T-helper 17 cell (primary cell): ENCODE results near the gene SNTG2. TPM values are rescaled to one million over a fixed set of nuclear protein-coding genes. Genes with fewer than 3 reads are reported as not detected.
"Not testable (repeated sequence)": the region's sequence is repeated elsewhere in the genome, so short reads cannot be mapped to it uniquely, and the experiment has no call there.

Experiments used
- ATAC-seq: fragments of 150-1000 bp; cut with Tn5 transposase; 2 replicates; pipeline ENCODE4 v1.10.0; 2021; ENCODE audit warnings: mild to moderate bottlenecking, moderate library complexity
- DNase-seq, 3 donors: peaks; one replicate each; pipeline versions ENCODE4 v3.0.0 to v3.0.0-alpha.2; 2020 to 2021
- H3K9me3 ChIP-seq: one replicate; pipeline ENCODE4 v1.7.0; 2013; ENCODE audit warnings: low read length, mild to moderate bottlenecking; ENCODE audit not compliant: control insufficient read depth, poor library complexity, severe bottlenecking
- H3K27ac Mint-ChIP-seq: one replicate; pipeline ENCODE4 v1.8.0; 2022; ENCODE audit warnings: mild to moderate bottlenecking, moderate library complexity, mixed read lengths
- H3K27me3 Mint-ChIP-seq: one replicate; pipeline ENCODE4 v1.8.0; 2022; ENCODE audit warnings: mixed read lengths
- H3K36me3 Mint-ChIP-seq: one replicate; pipeline ENCODE4 v1.8.0; 2022; ENCODE audit warnings: low read depth, mixed read lengths
- H3K4me1 Mint-ChIP-seq: one replicate; pipeline ENCODE4 v1.8.0; 2022; ENCODE audit warnings: mild to moderate bottlenecking, mixed read lengths
- H3K4me3 Mint-ChIP-seq: one replicate; pipeline ENCODE4 v1.8.0; 2022; ENCODE audit warnings: mild to moderate bottlenecking, moderate library complexity, mixed read lengths
- total RNA-seq, 4 donors: library from RNA in 2 of 4; stranded (reverse) in 2 of 4; gene quantifications; one replicate each; pipeline ENCODE4 v1.2.3 and lab custom pipeline; 2022 to 2026

SNTG2 gene
- total RNA-seq, 2 donors from 2014 or later = 2.0 to 6.3 TPM

- no peak overlapping the region for H3K4me3 Mint-ChIP-seq
- H3K27ac Mint-ChIP-seq = no peak overlapping the region
- H3K36me3 Mint-ChIP-seq = peaks cover 3% of the 10 kb centered on the region
- H3K4me1 Mint-ChIP-seq = peaks cover 9% of the 10 kb centered on the region
- ATAC-seq (no peak), DNase-seq (no peak)
- no peaks in the 10 kb centered on the region for H3K9me3 ChIP-seq
- no peaks in the 10 kb centered on the region for H3K27me3 Mint-ChIP-seq
Observed at GRCh38 chr2:1402064-1402463, 451.4 kb downstream of the SNTG2 start.

GRCh38 chr2:1403565-1403964 lies 452.9 kb downstream of the SNTG2 start:
- H3K36me3 Mint-ChIP-seq = peaks cover 3% of the 10 kb centered on the region
- H3K4me1 Mint-ChIP-seq = peaks cover 11% of the 10 kb centered on the region
- no peak overlapping the region for H3K27ac Mint-ChIP-seq
- no peak overlapping the region for H3K4me3 Mint-ChIP-seq
- no peaks in the 10 kb centered on the region for H3K9me3 ChIP-seq
- no peaks in the 10 kb centered on the region for H3K27me3 Mint-ChIP-seq
- DNase-seq = no peak
- ATAC-seq = no peak

GRCh38 chr2:1405124-1405523 lies 454.5 kb downstream of the SNTG2 start:
- ATAC-seq (no peak), DNase-seq (no peak)
- H3K27me3 Mint-ChIP-seq = no peaks in the 10 kb centered on the region
- H3K9me3 ChIP-seq = no peaks in the 10 kb centered on the region
- H3K36me3 Mint-ChIP-seq = no peaks in the 10 kb centered on the region
- H3K4me3 Mint-ChIP-seq = no peak overlapping the region
- H3K4me1 Mint-ChIP-seq = peaks cover 6% of the 10 kb centered on the region
- no peak overlapping the region for H3K27ac Mint-ChIP-seq

GRCh38 chr2:1405967-1406366 lies 455.3 kb downstream of the SNTG2 start:
- Mint-ChIP-seq H3K4me1 (peaks cover 6% of the 10 kb centered on the region), H3K27me3 (no peaks in the 10 kb centered on the region), H3K36me3 (no peaks in the 10 kb centered on the region), H3K4me3 (no peak overlapping the region), H3K27ac (no peak overlapping the region)
- no peak for DNase-seq
- ATAC-seq = no peak
- no peaks in the 10 kb centered on the region for H3K9me3 ChIP-seq

- no peaks in the 10 kb centered on the region for H3K36me3 Mint-ChIP-seq
- ATAC-seq = no peak
- no peak for DNase-seq
- no peaks in the 10 kb centered on the region for H3K27me3 Mint-ChIP-seq
- H3K27ac Mint-ChIP-seq = no peak overlapping the region
- no peaks in the 10 kb centered on the region for H3K9me3 ChIP-seq
- H3K4me1 Mint-ChIP-seq = peaks cover 6% of the 10 kb centered on the region
- no peak overlapping the region for H3K4me3 Mint-ChIP-seq
Observed at GRCh38 chr2:1406434-1406833, 455.8 kb downstream of the SNTG2 start.

- Mint-ChIP-seq H3K36me3 (peaks cover 3% of the 10 kb centered on the region), H3K27ac (no peak overlapping the region), H3K4me1 (peaks cover 6% of the 10 kb centered on the region), H3K27me3 (peaks cover 7% of the 10 kb centered on the region), H3K4me3 (no peak overlapping the region)
- ATAC-seq (no peak), DNase-seq (no peak)
- no peaks in the 10 kb centered on the region for H3K9me3 ChIP-seq
Observed at GRCh38 chr2:1407950-1408675, 457.5 kb downstream of the SNTG2 start.

- Mint-ChIP-seq H3K27me3 (peaks cover 7% of the 10 kb centered on the region), H3K4me3 (no peak within 1 kb of the TSS), H3K27ac (no peak within 1 kb of the TSS), H3K36me3 (peaks cover 3% of the 10 kb centered on the region), H3K4me1 (no peaks in the 10 kb centered on the region)
- ATAC-seq (no peak), DNase-seq (no peak)
- no peaks in the 10 kb centered on the region for H3K9me3 ChIP-seq
Observed at GRCh38 chr2:1413156-1413710, 462.6 kb downstream of the SNTG2 start, which contains the start of gene TPO. TSS of gene TPO (plus strand) at chr2:1413463. CDS start at chr2:1414409, 946 bp downstream.

- no peak for ATAC-seq
- peaks cover 3% of the 10 kb centered on the region for H3K36me3 Mint-ChIP-seq
Observed at GRCh38 chr2:1414121-1414520, 463.5 kb downstream of the SNTG2 start.

GRCh38 chr2:1414901-1415300 lies 464.3 kb downstream of the SNTG2 start:
- not testable (repeated sequence) for H3K36me3 Mint-ChIP-seq, H3K9me3 ChIP-seq, H3K27ac Mint-ChIP-seq, H3K4me1 Mint-ChIP-seq, H3K4me3 Mint-ChIP-seq, DNase-seq, H3K27me3 Mint-ChIP-seq, ATAC-seq

More at GRCh38 chr2:1414121-1414520, 463.5 kb downstream of the SNTG2 start:
- Mint-ChIP-seq H3K4me3 (no peak overlapping the region), H3K27me3 (peaks cover 7% of the 10 kb centered on the region), H3K27ac (no peak overlapping the region), H3K4me1 (no peaks in the 10 kb centered on the region)
- no peak for DNase-seq
- H3K9me3 ChIP-seq = no peaks in the 10 kb centered on the region

- ATAC-seq = no peak
Observed at GRCh38 chr2:1415501-1415900, 464.9 kb downstream of the SNTG2 start.

More at GRCh38 chr2:1415501-1415900, 464.9 kb downstream of the SNTG2 start:
- H3K27me3 Mint-ChIP-seq = peaks cover 7% of the 10 kb centered on the region
- H3K4me1 Mint-ChIP-seq = no peaks in the 10 kb centered on the region
- H3K27ac Mint-ChIP-seq = no peak overlapping the region
- no peaks in the 10 kb centered on the region for H3K9me3 ChIP-seq
- peaks cover 3% of the 10 kb centered on the region for H3K36me3 Mint-ChIP-seq
- DNase-seq = no peak
- no peak overlapping the region for H3K4me3 Mint-ChIP-seq
